Hepatocyte (in vitro differentiated cells): ENCODE measurements around the gene NLRC5. TPM values are rescaled to one million over a fixed set of nuclear protein-coding genes. Genes with fewer than 3 reads are reported as not detected.

Experiments used
- DNase-seq: peaks from one replicate; pipeline ENCODE4 v3.0.0-alpha.2; 2016; ENCODE audit warnings: low spot score
- H2AFZ ChIP-seq: fragments of 200-600 bp; sonication (generic); 2 replicates; pipeline ENCODE4 v1.6.0; 2016; ENCODE audit warnings: antibody characterized with exemption, mild to moderate bottlenecking
- H3K27ac ChIP-seq: fragments of 200-600 bp; sonication (generic); 2 replicates; pipeline ENCODE4 v1.5.1; 2016; ENCODE audit warnings: mild to moderate bottlenecking
- H3K27me3 ChIP-seq: fragments of 200-600 bp; sonication (generic); 2 replicates; pipeline ENCODE4 v1.6.1; 2016
- H3K36me3 ChIP-seq: fragments of 200-600 bp; sonication (generic); replicated peaks from 2 replicates; pipeline ENCODE4 v1.5.1; 2016; ENCODE audit warnings: low read depth; ENCODE audit not compliant: insufficient read depth
- H3K4me1 ChIP-seq: fragments of 200-600 bp; sonication (generic); 2 replicates; pipeline ENCODE4 v1.5.1; 2016; ENCODE audit warnings: mild to moderate bottlenecking, moderate library complexity; ENCODE audit not compliant: insufficient read depth
- H3K4me2 ChIP-seq: fragments of 200-600 bp; sonication (generic); 2 replicates; pipeline ENCODE4 v1.6.0; 2016
- H3K4me3 ChIP-seq: fragments of 200-600 bp; sonication (generic); 2 replicates; pipeline ENCODE4 v1.5.1; 2016; ENCODE audit warnings: mild to moderate bottlenecking
- H3K79me2 ChIP-seq: fragments of 200-600 bp; sonication (generic); 2 replicates; pipeline ENCODE4 v1.6.0; 2017; ENCODE audit warnings: mild to moderate bottlenecking
- H3K9me2 ChIP-seq: fragments of 200-600 bp; sonication (generic); replicated peaks from 2 replicates; pipeline ENCODE4 v1.6.0; 2017; ENCODE audit warnings: mild to moderate bottlenecking; ENCODE audit not compliant: insufficient read depth
- H3K9me3 ChIP-seq: fragments of 200-600 bp; sonication (generic); 2 replicates; pipeline ENCODE4 v1.5.1; 2016; ENCODE audit warnings: low read depth, mild to moderate bottlenecking
- H4K20me1 ChIP-seq: fragments of 200-600 bp; sonication (generic); 2 replicates; pipeline ENCODE4 v1.6.0; 2016; ENCODE audit warnings: mild to moderate bottlenecking; ENCODE audit not compliant: insufficient read depth, poor library complexity, severe bottlenecking
- EZH2 ChIP-seq: fragments of 200-600 bp; sonication (generic); IDR thresholded peaks from 2 replicates; pipeline ENCODE4 v1.6.1; 2016; ENCODE audit warnings: antibody characterized with exemption, mild to moderate bottlenecking, borderline replicate concordance
- EZH2phosphoT487 ChIP-seq: fragments of 200-600 bp; sonication (generic); IDR thresholded peaks from one replicate; pipeline ENCODE4 v1.6.1; 2018; ENCODE audit warnings: antibody characterized with exemption, mild to moderate bottlenecking, low read depth, moderate library complexity; ENCODE audit not compliant: unreplicated experiment, severe bottlenecking
- WGBS: methylation state at CpG from one replicate; pipeline ENCODE4 v1.1.6; 2016; ENCODE audit warnings: low lambda C conversion rate; ENCODE audit errors: missing lambda C conversion rate; 5-methylcytosine and 5-hydroxymethylcytosine counted together
- polyA plus RNA-seq: library from polyadenylated mRNA; unstranded; fragments of >200 nt; fragmentation: Nextera tagmentation; extraction: Ambion mirVana; gene quantifications from 2 replicates; pipeline ENCODE4 v1.2.1, GENCODE V29; 2016
- total RNA-seq: library from RNA; depleted of rRNA; stranded (reverse); fragments of >200 nt; gene quantifications from 2 replicates; pipeline ENCODE4 v1.2.3, GENCODE V29; 2014
- TF ChIP-seq, protein P1 (sequence below): fragments of 200-600 bp; sonication (generic); IDR thresholded peaks from 2 replicates; pipeline ENCODE4 v1.5.1; 2016; ENCODE audit warnings: antibody characterized with exemption, mild to moderate bottlenecking; ENCODE audit not compliant: poor library complexity

The NLRC5 gene
- total and polyA plus RNA-seq, 2 experiments from 2014 or later = 6.4 to 7.0 TPM

DNA sequence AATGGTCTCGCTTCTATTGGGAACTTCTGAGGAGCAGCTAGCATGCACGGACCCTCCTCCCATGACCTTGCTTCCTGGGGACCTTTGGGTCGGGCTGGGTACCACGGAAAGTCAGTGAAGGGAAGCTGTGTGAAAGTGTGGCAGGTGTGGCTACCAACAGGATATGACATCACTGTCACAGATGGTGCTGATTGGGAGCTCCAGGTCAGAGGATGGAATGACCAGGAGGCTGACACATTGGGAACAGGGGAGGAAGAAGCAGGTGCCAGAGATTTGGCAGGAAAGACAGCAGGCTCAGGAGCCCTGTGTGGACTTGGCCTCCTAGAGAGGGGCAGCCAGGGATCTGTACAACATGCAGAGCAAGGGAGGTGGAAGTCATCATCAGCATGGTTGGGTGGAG lies 137.1 kb downstream of the NLRC5 start:
- no peaks in the 10 kb centered on the region for H3K79me2 ChIP-seq
- TF ChIP-seq EZH2phosphoT487 = no peak
- TF ChIP-seq, protein P1, sequence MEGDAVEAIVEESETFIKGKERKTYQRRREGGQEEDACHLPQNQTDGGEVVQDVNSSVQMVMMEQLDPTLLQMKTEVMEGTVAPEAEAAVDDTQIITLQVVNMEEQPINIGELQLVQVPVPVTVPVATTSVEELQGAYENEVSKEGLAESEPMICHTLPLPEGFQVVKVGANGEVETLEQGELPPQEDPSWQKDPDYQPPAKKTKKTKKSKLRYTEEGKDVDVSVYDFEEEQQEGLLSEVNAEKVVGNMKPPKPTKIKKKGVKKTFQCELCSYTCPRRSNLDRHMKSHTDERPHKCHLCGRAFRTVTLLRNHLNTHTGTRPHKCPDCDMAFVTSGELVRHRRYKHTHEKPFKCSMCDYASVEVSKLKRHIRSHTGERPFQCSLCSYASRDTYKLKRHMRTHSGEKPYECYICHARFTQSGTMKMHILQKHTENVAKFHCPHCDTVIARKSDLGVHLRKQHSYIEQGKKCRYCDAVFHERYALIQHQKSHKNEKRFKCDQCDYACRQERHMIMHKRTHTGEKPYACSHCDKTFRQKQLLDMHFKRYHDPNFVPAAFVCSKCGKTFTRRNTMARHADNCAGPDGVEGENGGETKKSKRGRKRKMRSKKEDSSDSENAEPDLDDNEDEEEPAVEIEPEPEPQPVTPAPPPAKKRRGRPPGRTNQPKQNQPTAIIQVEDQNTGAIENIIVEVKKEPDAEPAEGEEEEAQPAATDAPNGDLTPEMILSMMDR = no peak
- no peak for TF ChIP-seq EZH2
- H3K4me2 ChIP-seq = no peak overlapping the region
- H2AFZ ChIP-seq = no peak overlapping the region
- no peak overlapping the region for H3K27ac ChIP-seq
- H3K4me3 ChIP-seq = no peak overlapping the region
- no peak for DNase-seq
- 91% methylated on average over 4 of the region's 4 CpGs for WGBS
- H3K9me3 ChIP-seq = no peaks in the 10 kb centered on the region
- H3K36me3 ChIP-seq = no peaks in the 10 kb centered on the region
- no peaks in the 10 kb centered on the region for H4K20me1 ChIP-seq
- H3K9me2 ChIP-seq = no peaks in the 10 kb centered on the region
- H3K27me3 ChIP-seq = no peaks in the 10 kb centered on the region
- no peaks in the 10 kb centered on the region for H3K4me1 ChIP-seq

DNA sequence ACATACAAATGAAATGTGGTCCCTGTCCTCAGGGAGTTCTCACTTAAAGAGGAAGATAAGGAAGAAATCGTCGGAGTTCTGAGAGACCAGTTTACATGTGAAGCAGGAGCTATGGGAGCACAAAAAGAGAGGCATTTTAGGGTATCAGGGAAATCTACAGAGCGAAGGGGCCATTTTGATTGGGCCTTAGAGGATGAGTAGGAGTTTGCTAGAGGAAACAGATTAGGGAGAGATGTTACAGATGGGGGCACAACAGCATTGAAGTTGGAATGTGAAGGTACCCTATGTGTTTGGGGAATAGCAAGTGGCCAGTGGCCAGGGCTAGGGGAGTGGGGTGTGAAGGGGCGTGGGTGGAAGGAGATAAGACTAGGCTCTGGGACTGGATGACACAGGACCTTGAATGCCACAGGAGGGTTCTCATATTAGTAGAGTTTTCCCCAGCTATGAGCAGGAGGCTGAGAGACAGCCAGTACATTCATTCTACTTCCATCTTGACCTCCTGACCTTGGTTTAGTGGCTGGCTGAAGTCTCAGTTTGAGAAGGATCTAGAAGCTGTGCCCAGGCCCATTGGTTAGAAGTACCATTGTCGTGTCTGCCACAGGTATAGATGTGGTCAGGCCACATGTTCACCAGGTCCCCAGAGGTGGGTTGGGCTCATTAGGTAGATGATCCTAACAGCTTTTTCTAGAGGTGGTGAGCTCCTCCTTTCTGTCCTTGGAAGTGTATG lies 137.8 kb downstream of the NLRC5 start:
- WGBS = 93% methylated on average over 5 of the region's 5 CpGs
- Histone ChIP-seq H3K9me2 (no peaks in the 10 kb centered on the region), H3K4me3 (no peak overlapping the region), H3K27me3 (no peaks in the 10 kb centered on the region), H2AFZ (no peak overlapping the region), H4K20me1 (no peaks in the 10 kb centered on the region), H3K4me2 (no peak overlapping the region), H3K36me3 (no peaks in the 10 kb centered on the region), H3K27ac (no peak overlapping the region), H3K4me1 (no peaks in the 10 kb centered on the region), H3K9me3 (no peaks in the 10 kb centered on the region), H3K79me2 (no peaks in the 10 kb centered on the region)
- DNase-seq = no peak
- TF ChIP-seq EZH2phosphoT487 = no peak
- TF ChIP-seq EZH2 = no peak
- TF ChIP-seq, protein P1 = no peak

DNA sequence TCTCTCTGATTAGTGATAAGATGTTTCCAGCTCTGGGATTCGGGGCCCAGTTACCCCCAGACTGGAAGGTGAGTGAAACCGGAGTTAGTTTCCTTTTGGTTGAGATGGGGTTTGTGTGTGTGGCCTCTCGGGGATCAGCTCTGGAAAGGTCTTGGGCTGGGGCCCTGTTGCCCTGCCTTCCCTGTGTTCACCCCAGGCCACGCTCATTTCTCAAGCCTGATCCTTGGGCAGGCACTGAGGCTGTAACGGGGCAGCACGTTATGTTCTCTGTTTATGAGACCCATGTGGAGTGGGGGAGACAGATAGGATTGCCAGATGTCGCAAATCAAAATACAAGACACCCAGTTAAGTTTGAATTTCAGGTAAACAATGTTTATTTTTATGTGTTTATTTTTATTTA lies 138.5 kb downstream of the NLRC5 start:
- TF ChIP-seq EZH2phosphoT487 (no peak), EZH2 (no peak)
- TF ChIP-seq, protein P1 = no peak
- Histone ChIP-seq H3K36me3 (no peaks in the 10 kb centered on the region), H2AFZ (no peak overlapping the region), H3K9me2 (no peaks in the 10 kb centered on the region), H3K9me3 (no peaks in the 10 kb centered on the region), H3K27ac (no peak overlapping the region), H3K27me3 (no peaks in the 10 kb centered on the region), H3K4me2 (no peak overlapping the region), H4K20me1 (no peaks in the 10 kb centered on the region), H3K79me2 (no peaks in the 10 kb centered on the region), H3K4me3 (no peak overlapping the region), H3K4me1 (no peaks in the 10 kb centered on the region)
- DNase-seq = no peak
- 91% methylated on average over 7 of the region's 7 CpGs for WGBS
